Upper lobe of right lung (tissue), 1 donor: ENCODE data around the gene NKX2-8. TPM values are rescaled to one million over a fixed set of nuclear protein-coding genes. Genes with fewer than 3 reads are reported as not detected.

Experiments
- ATAC-seq: fragments of 200-7000 bp; cut with Tn5 transposase; one replicate; pipeline ENCODE4 v1.9.1; 2020; ENCODE audit warnings: mild to moderate bottlenecking, moderate library complexity
- DNase-seq: peaks from one replicate; pipeline ENCODE4 v3.0.0-alpha.2; 2020
- H3K27ac ChIP-seq: fragments of 200-600 bp; one replicate; pipeline ENCODE4 v1.8.0; 2022
- H3K27me3 ChIP-seq: fragments of 200-600 bp; one replicate; pipeline ENCODE4 v1.8.0; 2022; ENCODE audit warnings: mild to moderate bottlenecking
- H3K36me3 ChIP-seq: fragments of 200-600 bp; one replicate; pipeline ENCODE4 v1.8.0; 2022
- H3K4me1 ChIP-seq: fragments of 200-600 bp; one replicate; pipeline ENCODE4 v1.8.0; 2022
- H3K4me3 ChIP-seq: fragments of 200-600 bp; one replicate; pipeline ENCODE4 v1.8.0; 2022; ENCODE audit warnings: mild to moderate bottlenecking
- H3K9me3 ChIP-seq: fragments of 200-600 bp; one replicate; pipeline ENCODE4 v1.8.0; 2022
- CTCF ChIP-seq: fragments of 200-600 bp; IDR thresholded peaks from one replicate; pipeline ENCODE4 v1.8.0; 2022; ENCODE audit warnings: antibody characterized with exemption
- intact Hi-C: fragments of 100-400 bp; cut with DNase I; formaldehyde crosslinking; loops from one replicate; pipeline ENCODE4 v1.11.0; 2022
- total RNA-seq: library from RNA; stranded (reverse); fragmentation: NEBNext Ultra II Directional; extraction: Animal tissue kit (Norgen Biotek cat#: 25700); gene quantifications from one replicate; pipeline ENCODE4 v1.2.1, GENCODE V29; 2021
- donor health status: DM: no; HTN: yes; CAD: no; lungs with severe emphysema.

Gene NKX2-8
- total RNA-seq, 1 donor from 2014 or later = 0.43 TPM

DNA sequence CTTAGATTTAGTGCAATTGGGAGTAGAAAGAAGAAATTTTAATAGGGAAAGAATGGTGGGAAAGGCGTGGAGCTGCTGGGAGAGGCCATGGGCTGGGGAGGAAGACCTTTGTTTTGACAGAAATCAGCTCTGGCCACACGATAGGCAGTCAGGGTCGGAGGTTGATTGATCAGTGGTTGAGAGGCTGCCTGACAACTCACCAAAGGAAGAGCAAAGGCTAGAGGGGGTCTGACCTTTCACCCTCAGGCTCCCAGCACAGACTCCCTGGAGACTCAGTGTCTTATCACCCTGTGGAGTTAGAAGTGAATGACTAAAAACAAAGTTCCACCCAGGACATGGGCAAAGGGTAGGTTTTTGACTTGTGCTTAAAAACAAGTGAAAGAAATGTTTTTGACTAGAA is 18.0 kb upstream of the NKX2-8 start:
- Histone ChIP-seq H3K27me3 (peaks cover 13% of the 10 kb centered on the region), H3K9me3 (no peaks in the 10 kb centered on the region), H3K27ac (no peak overlapping the region), H3K4me3 (no peak overlapping the region), H3K36me3 (no peaks in the 10 kb centered on the region), H3K4me1 (no peaks in the 10 kb centered on the region)
- no peak for DNase-seq
- intact Hi-C loops = no loop called here
- no peak for TF ChIP-seq CTCF
- ATAC-seq = no peak

DNA sequence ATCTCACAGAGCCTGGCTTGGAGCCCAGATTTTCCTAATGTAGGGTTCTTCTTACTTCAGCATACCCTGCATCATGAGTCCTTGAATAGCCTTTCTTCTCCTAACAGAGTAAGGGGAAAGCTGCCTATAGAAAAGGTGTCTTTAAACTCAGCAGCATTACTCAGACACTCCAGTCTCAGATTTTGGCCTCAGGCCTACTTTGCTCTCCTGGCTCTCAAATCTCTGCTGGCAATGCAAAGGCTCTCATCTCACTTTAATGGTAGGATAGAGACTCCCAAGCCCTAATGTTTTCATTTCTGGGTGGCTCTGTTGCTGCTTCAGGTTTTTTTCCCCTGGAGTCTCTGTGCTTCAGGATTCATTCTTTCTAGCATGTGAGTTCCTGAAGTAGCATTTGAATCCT is 9.1 kb upstream of the NKX2-8 start:
- DNase-seq = no peak
- H3K27me3 ChIP-seq = peaks cover 42% of the 10 kb centered on the region
- no peaks in the 10 kb centered on the region for H3K4me1 ChIP-seq
- TF ChIP-seq CTCF = no peak
- intact Hi-C loops = loop anchor here (5.0 kb wide), 1 partner anchor 1026 kb away; no protein-coding TSS in a partner anchor
- H3K36me3 ChIP-seq = no peaks in the 10 kb centered on the region
- H3K9me3 ChIP-seq = no peaks in the 10 kb centered on the region
- ATAC-seq = no peak
- no peak overlapping the region for H3K27ac ChIP-seq
- H3K4me3 ChIP-seq = no peak overlapping the region

- peaks cover 52% of the 10 kb centered on the region for H3K27me3 ChIP-seq
- no peaks in the 10 kb centered on the region for H3K9me3 ChIP-seq
- DNase-seq (no peak), ATAC-seq (no peak)
- H3K4me1 ChIP-seq = no peaks in the 10 kb centered on the region
- intact Hi-C loops = no loop called here
- H3K27ac ChIP-seq = no peak overlapping the region
- TF ChIP-seq CTCF = no peak
- H3K4me3 ChIP-seq = no peak overlapping the region
- no peaks in the 10 kb centered on the region for H3K36me3 ChIP-seq
Observed at GRCh38 chr14:36588788-36589187, 6.4 kb upstream of the NKX2-8 start.

- peaks cover 55% of the 10 kb centered on the region for H3K27me3 ChIP-seq
- no peak overlapping the region for H3K27ac ChIP-seq
- TF ChIP-seq CTCF = no peak
- no peak overlapping the region for H3K4me3 ChIP-seq
- intact Hi-C loops = no loop called here
- H3K4me1 ChIP-seq = no peaks in the 10 kb centered on the region
- ATAC-seq (no peak), DNase-seq (no peak)
- no peaks in the 10 kb centered on the region for H3K36me3 ChIP-seq
- no peaks in the 10 kb centered on the region for H3K9me3 ChIP-seq
Observed at GRCh38 chr14:36588119-36588518, 5.7 kb upstream of the NKX2-8 start.

GRCh38 chr14:36585100-36585499 is 2.7 kb upstream of the NKX2-8 start:
- peaks cover 73% of the 10 kb centered on the region for H3K27me3 ChIP-seq
- no peak for TF ChIP-seq CTCF
- no peak overlapping the region for H3K4me3 ChIP-seq
- ATAC-seq (peak; percentile 78), DNase-seq (no peak)
- no peaks in the 10 kb centered on the region for H3K9me3 ChIP-seq
- peaks cover 3% of the 10 kb centered on the region for H3K4me1 ChIP-seq
- no peaks in the 10 kb centered on the region for H3K36me3 ChIP-seq
- H3K27ac ChIP-seq = no peak overlapping the region
- intact Hi-C loops = no loop called here
